NOMO-1 (cell line): ENCODE measurements around the gene TNFRSF8.
A peak's percentile ranks its signal among the peaks of the same experiment; 100 is the strongest.

Source experiments
- DNase-seq, 2 experiments: peaks; one replicate each; lab custom pipeline; 2025; ENCODE audit not compliant: unreplicated experiment in 2 of 2; lab: John Stamatoyannopoulos, UW

The TNFRSF8 gene

DNA sequence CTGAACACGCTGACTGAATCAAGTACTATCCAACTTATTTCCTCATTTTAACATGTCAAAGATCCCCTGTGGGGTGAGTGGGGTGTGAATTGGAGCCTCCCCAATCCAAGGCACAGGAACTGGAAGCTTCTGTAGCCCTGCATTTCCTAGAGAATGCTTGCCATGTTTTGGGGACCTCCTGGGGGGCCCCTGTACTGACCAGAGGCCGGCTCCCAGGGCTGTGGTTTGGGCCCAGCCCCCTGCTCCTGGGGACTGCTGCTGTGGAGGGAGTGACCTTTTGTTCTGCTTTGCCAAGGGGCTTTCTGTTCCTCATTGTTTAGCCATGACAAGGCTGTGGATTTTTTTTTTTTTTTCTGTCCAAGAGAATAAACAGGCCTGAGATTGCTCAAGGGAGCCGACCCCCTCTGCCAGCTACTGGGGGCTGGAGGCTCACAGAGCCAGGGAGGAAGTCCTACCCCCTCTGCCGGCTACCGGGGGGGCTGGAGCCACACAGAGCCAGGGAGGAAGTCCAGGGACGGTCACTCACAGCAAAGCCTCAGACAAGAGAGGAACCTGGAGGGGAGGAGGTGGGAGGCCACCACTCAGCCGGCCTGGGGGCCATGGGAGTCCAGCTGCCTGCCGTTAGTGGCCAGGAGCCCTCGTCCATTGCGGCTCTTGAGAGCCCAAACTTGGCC, 121.0 kb downstream of the TNFRSF8 start:
- peak; percentile 90 to 96 for DNase-seq

DNA sequence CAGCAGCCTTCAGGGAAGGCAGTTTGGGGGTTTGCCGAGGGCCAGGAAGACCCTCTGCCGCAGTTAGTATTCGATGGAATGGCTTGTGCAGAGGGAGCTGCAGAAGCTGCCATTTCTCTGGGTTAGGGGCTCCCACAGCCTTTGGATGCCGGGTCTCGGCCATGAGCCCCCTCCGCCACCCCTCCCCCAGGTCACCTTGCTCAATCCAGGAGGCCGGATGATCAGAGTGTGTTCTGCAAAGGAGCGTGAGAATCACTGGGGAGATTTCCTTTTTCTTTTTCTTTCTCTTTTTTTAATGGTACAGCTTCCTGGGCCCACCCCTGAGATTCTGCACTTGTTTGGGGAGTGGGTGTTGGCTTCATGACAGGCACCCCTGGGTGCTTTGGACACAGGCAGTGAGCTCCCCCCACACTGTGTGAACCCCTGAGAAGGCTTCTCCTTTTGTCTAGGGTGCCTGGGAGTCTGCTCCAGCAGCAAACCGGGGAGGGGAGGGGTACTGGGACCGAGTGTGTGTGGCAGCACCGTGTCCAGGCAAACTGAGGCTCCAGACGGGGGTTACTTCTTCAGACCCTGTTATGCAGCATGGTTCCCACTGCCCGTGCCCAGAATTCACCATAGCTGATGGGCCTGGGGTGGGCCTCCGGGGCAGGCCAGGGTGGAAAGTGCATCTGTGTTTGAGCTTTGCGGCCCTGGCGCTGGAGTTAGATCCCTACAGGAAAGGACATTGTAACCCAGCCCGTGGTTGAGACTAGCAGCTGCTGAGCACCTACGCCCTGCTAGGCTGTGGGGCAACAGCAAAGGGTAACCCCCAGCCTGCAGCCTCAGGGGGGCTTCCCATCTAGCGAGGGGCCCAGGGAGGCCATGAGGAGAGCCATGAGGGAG, 122.2 kb downstream of the TNFRSF8 start:
- DNase-seq: peak; percentile 21 to 25

DNA sequence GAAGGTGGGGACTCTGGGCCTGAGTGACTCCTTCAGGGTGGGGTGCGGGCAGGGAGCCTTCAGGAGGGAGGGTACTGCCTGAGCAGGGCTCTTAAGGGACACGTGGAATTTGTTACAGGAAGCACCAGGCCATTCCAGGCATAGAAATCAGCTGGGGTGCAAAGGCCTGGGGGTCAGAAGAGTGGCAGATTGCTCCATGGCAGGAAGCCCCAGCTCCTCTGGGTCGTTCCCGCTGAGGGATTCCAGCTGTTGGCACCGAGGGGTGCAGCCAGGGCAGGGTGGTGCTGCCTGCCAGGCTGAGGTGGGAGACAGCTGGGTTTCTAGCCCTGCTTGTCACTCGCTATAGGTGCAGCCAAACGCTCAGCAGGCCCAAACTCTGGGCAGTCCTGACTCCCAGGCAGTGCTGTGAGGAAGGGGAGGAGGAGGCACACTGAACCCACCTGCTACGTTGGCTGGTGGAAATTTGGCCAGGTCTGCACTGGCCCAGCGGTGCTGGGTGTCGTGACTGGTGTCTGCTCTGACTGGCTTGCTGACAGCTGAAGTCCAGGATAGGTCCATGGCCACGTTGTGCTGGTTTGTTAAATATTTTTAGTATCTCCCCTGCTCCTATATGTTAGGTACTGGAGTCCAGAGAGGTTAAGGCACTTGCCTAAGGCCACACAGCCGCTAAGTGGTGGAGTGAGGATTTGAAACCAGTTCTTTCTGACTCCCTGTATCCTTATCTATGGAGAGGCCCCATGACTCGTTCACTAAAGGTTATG, 123.0 kb downstream of the TNFRSF8 start:
- no peak for DNase-seq

DNA sequence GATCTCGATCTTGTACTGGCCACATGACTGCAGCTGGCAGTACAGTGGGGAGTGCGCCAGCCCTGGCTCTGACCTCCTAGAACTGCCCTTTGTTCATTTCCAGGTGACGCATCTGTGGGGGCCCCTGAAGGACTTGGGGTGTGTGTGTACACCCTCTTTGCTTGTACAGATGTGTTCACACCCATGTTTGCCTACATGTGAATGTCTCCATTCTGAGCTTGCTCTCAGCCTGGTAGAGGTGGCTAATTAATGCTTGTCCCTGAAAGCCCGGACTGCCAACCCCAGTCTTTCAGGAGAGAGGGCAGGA, 123.5 kb downstream of the TNFRSF8 start:
- DNase-seq: no peak

DNA sequence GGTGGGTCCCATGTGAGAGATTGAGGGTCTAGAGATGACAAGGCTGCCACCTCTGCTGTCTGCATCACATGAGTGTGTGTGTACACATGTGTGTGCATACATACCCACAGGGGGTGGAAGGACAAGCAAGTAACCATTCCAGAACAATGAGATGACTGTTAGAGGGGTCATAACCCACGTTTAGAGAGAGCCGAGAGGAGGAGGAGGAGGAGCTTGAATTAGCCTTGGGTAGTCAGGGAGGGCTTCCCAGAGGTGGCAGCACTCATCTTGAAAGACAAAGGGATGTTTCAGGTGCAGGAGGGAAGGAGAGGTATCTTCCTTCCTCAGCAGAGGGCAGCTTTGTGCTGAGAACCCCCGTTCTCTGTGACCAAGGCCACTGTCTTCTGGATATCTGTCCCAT, 125.0 kb downstream of the TNFRSF8 start:
- DNase-seq: no peak

DNA sequence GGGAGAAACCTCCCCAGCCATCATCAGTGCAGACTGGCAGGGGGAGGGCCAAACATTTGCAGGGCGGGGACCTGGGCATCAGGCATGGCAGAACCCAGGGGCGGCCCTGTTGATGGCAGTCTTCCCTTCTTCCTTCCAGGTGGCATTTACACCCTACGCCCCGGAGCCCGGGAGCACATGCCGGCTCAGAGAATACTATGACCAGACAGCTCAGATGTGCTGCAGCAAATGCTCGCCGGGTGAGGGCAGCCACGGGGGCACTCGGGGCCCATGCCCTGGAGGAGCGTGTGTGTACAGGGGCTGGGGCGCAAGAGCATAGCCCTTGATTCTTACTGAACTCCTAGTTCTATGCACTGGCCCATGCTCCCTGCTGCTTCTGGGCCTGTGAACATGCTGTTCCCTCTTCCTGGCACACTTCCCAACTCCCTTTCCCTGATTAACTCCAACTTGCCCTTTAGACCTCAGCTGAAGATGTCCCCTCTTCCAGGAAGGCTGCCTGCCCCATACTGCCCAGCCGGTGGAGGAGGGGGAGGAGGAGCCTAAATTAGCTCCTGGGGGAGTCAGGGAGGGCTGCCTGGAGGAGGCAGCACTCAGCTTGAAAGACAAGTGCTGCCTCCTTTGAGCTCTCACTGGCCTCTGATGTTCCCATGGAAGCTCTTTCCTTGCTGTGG, 125.7 kb downstream of the TNFRSF8 start:
- DNase-seq: no peak

DNA sequence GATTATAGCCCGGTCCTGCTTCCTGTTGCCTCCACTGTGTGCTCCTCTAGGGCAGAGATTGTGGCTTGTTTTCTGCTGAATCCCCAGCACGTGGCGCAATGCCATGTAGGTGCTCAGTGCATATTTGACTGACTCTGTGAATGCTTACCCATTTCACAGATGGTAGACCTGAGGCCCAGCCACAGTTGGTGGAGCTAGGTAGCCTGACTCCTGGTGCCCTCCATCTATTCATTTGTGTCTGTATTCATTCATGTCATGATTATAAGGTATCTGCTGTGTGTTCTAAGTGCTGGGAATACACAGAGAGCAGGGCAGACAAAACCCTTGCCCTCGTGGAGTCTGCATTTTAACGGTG, 126.2 kb downstream of the TNFRSF8 start:
- DNase-seq: no peak

DNA sequence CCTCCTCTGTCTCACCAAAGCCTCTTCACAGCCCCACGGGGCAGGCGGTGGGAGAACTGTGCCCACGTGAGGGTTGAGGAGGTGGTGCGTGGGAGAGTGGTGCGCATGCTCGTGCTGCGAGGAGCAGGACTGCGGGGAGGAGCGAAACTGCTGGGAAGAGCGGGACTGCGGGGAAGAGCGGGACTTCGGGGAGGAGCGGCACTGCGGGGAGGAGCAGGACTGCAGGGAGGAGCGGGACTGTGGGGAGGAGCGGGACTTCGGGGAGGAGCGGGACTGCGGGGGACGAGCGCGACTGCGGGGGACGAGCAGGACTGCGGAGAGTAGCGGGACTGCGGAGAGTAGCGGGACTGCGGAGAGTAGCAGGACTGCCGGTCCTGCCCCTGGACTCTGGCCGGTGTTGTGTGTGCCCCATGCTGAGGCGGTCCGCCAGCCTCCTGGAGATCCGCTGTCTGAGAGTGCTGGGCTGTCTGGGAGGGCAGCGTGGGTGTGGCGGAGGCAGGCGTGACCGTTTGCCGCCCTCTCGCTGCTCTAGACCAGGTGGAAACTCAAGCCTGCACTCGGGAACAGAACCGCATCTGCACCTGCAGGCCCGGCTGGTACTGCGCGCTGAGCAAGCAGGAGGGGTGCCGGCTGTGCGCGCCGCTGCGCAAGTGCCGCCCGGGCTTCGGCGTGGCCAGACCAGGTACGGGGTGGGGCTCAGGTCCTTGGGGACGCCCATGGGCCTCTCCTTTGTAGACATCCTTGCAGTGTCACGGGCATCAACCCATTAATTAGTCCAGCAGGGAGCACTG, 128.3 kb downstream of the TNFRSF8 start:
- DNase-seq: no peak
